Measurements from ENCODE around the gene FXYD3.

Gene FXYD3

GRCh38 chr19:35086455-35086854, 29.2 kb upstream of the FXYD3 start:
- H3K27me3 ChIP-seq (ENCODE audit: insufficient read depth, poor library complexity, severe bottlenecking) = no peaks in the 10 kb centered on the region
- TF ChIP-seq GABPA (IDR thresholded peaks at IDR 0.05; ENCODE audit: low read depth) (no peak), REST (IDR thresholded peaks at IDR 0.05; ENCODE audit: insufficient replicate concordance, low read depth) (no peak), POLR2AphosphoS5 (IDR thresholded peaks at IDR 0.05; ENCODE audit: low read depth) (no peak), SPI1 (IDR thresholded peaks at IDR 0.05; ENCODE audit: borderline replicate concordance, low read depth) (no peak), CTCF (IDR thresholded peaks at IDR 0.05; ENCODE audit: insufficient read depth, low read length) (no peak)
- no peak overlapping the region for H3K27ac ChIP-seq (replicated peaks)
- DNase-seq (ENCODE audit: low read depth in 1 of 2, low spot score in 1 of 2) = no peak
- H3K4me3 ChIP-seq (replicated peaks; ENCODE audit: insufficient read depth, low read length) = no peak overlapping the region

- Histone ChIP-seq H3K4me3 (replicated peaks; ENCODE audit: insufficient read depth, low read length) (no peak overlapping the region), H3K27me3 (ENCODE audit: insufficient read depth, poor library complexity, severe bottlenecking) (no peaks in the 10 kb centered on the region), H3K27ac (replicated peaks) (no peak overlapping the region)
- no peak for DNase-seq (ENCODE audit: low read depth in 1 of 2, low spot score in 1 of 2)
- TF ChIP-seq SPI1 (IDR thresholded peaks at IDR 0.05; ENCODE audit: borderline replicate concordance, low read depth) (no peak), REST (IDR thresholded peaks at IDR 0.05; ENCODE audit: insufficient replicate concordance, low read depth) (no peak), POLR2AphosphoS5 (IDR thresholded peaks at IDR 0.05; ENCODE audit: low read depth) (no peak), GABPA (IDR thresholded peaks at IDR 0.05; ENCODE audit: low read depth) (no peak), CTCF (IDR thresholded peaks at IDR 0.05; ENCODE audit: insufficient read depth, low read length) (no peak)
Measured at GRCh38 chr19:35087393-35087792, 28.2 kb upstream of the FXYD3 start.

- H3K27me3 ChIP-seq (ENCODE audit: insufficient read depth, poor library complexity, severe bottlenecking) = no peaks in the 10 kb centered on the region
- no peak overlapping the region for H3K27ac ChIP-seq (replicated peaks)
- H3K4me3 ChIP-seq (replicated peaks; ENCODE audit: insufficient read depth, low read length) = no peak overlapping the region
- DNase-seq (ENCODE audit: low read depth in 1 of 2, low spot score in 1 of 2) = no peak
- TF ChIP-seq REST (IDR thresholded peaks at IDR 0.05; ENCODE audit: insufficient replicate concordance, low read depth) (no peak), CTCF (IDR thresholded peaks at IDR 0.05; ENCODE audit: insufficient read depth, low read length) (no peak), SPI1 (IDR thresholded peaks at IDR 0.05; ENCODE audit: borderline replicate concordance, low read depth) (no peak), GABPA (IDR thresholded peaks at IDR 0.05; ENCODE audit: low read depth) (no peak), POLR2AphosphoS5 (IDR thresholded peaks at IDR 0.05; ENCODE audit: low read depth) (no peak)
Measured at GRCh38 chr19:35088131-35088913, 27.3 kb upstream of the FXYD3 start.

Data from HL-60 (cell line).